GM19238 (cell line): ENCODE measurements around the gene KCNJ1.

Source experiments
- DNase-seq: peaks from one replicate; pipeline ENCODE4 v3.0.0; 2011; ENCODE audit warnings: low spot score; ENCODE audit not compliant: insufficient read length

The KCNJ1 gene

GRCh38 chr11:128901653-128902514 lies 34.8 kb upstream of the KCNJ1 start:
- DNase-seq: no peak

- no peak for DNase-seq
These were observed 33.4 kb upstream of the KCNJ1 start for GRCh38 chr11:128900468-128900867.

- no peak for DNase-seq
These were observed 31.7 kb upstream of the KCNJ1 start for GRCh38 chr11:128898580-128899344.

GRCh38 chr11:128897826-128898225 lies 30.7 kb upstream of the KCNJ1 start:
- DNase-seq: no peak

- no peak for DNase-seq
These were observed 29.3 kb upstream of the KCNJ1 start for GRCh38 chr11:128896356-128896755.

- no peak for DNase-seq
These were observed 28.4 kb upstream of the KCNJ1 start for GRCh38 chr11:128895526-128895925.

GRCh38 chr11:128894685-128895084 lies 27.6 kb upstream of the KCNJ1 start:
- no peak for DNase-seq

GRCh38 chr11:128894286-128894681 lies 27.2 kb upstream of the KCNJ1 start:
- DNase-seq: no peak

- DNase-seq: peak; percentile 23
These were observed 26.6 kb upstream of the KCNJ1 start for GRCh38 chr11:128893578-128894285.

GRCh38 chr11:128892866-128893565 lies 25.9 kb upstream of the KCNJ1 start:
- DNase-seq: no peak

GRCh38 chr11:128891913-128892398 lies 24.9 kb upstream of the KCNJ1 start:
- DNase-seq: no peak

GRCh38 chr11:128890543-128891368 lies 23.7 kb upstream of the KCNJ1 start, which contains the start of gene KCNJ5:
TSS of gene KCNJ5 (plus strand) at chr11:128891356. CDS start at chr11:128911274, 19,918 bp downstream.
- DNase-seq: no peak

GRCh38 chr11:128890216-128890542 lies 23.1 kb upstream of the KCNJ1 start:
- DNase-seq: no peak

GRCh38 chr11:128889657-128890213 lies 22.6 kb upstream of the KCNJ1 start:
- no peak for DNase-seq

- no peak for DNase-seq
These were observed 21.2 kb upstream of the KCNJ1 start for GRCh38 chr11:128888034-128888985.

GRCh38 chr11:128886406-128887124 lies 19.5 kb upstream of the KCNJ1 start:
- no peak for DNase-seq

GRCh38 chr11:128884703-128885338 lies 17.7 kb upstream of the KCNJ1 start:
- DNase-seq: peak; percentile 47

- no peak for DNase-seq
These were observed 17.0 kb upstream of the KCNJ1 start for GRCh38 chr11:128884054-128884453.
